Activated CD8-positive, alpha-beta memory T cell treated with anti-CD3 and anti-CD28 coated beads for 36 hours (primary cell): ENCODE results near the gene CSNK2A1. TPM values are rescaled to one million over a fixed set of nuclear protein-coding genes. Genes with fewer than 3 reads are reported as not detected.

Source experiments
- CTCF ChIA-PET: fragments of 350-600 bp; sonication (Branson Sonifier 250); formaldehyde crosslinking; loops from one replicate; lab custom pipeline; 2021; ENCODE audit warnings: antibody characterized with exemption; lab: Charles Lee
- POLR2A ChIA-PET: fragments of 350-600 bp; sonication (Branson Sonifier 250); formaldehyde crosslinking; loops from one replicate; lab custom pipeline; 2021; ENCODE audit warnings: antibody characterized with exemption; lab: Charles Lee
- total RNA-seq, 2 experiments: library from RNA; stranded (reverse); gene quantifications; one replicate each; pipeline ENCODE4 v1.2.3, GENCODE V29; 2021

Gene CSNK2A1
- total RNA-seq, 2 experiments from 2014 or later: 173 to 179 TPM

DNA sequence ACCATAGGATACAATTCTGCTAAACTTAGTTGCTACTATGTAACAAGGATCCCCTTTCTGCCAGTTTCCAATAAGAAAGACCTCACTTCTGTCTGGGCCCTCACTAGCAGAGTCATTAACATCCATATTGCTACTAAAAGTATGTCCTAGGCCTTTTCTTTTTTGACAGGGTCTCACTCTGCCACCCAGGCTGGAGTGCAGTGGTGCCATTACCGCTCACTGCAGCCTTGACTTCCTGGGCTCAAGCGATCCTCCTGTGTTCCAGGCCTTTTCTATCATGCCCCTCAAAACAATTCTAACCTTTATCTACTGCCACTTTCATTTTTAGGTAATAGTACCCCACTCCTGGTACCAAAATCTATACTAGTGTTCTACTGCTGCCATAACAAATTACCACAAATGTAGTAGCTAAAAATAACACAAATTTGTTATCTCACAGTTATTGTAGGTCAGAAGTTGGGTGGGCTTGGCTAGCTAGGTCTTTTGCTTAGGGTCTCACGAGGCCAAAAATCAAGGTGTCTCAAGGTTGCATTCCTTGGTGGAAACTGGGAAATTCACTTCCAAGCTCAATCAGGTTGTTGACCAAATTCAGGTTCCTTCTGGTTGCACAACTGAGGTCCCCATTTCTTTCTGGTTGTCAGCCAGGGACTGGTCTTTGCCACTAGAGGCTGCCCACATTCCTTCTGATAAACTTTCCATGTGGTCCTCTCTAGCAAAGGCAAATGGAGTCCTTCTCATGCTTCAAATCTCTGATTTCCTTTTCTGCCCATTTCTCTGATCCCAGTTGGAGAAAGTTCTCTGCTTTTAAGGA lies 3.0 kb downstream of the CSNK2A1 start:
- POLR2A ChIA-PET: interaction anchor here (0.5 kb wide), 1 partner anchor 51 kb away, joined by 3 read pairs; no protein-coding TSS in a partner anchor

DNA sequence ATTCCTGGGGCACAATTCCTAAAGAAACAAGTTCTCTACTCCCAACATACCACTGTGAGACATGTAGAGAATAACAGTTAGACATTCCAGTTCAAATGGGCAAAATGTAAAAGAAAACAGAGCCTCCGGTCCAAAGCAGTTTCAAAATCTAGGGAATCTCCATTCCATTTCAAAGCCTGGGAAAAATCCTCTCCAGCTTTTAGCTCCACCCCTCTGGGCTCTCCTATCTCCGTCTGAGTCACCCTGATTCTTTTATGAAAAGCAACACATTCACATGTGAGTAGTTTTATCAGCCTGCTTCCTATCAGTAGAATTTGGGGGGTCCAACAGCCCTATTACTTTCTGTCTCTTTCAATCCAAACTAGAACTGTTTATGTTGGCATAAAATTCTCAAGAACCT lies 3.7 kb downstream of the CSNK2A1 start:
- CTCF ChIA-PET: no interaction called here
- POLR2A ChIA-PET: no interaction called here

More for the DNA sequence above, 3.0 kb downstream of the CSNK2A1 start:
- CTCF ChIA-PET: interaction anchor here (0.6 kb wide), 1 partner anchor 82 kb away, joined by 3 read pairs; no protein-coding TSS in a partner anchor

DNA sequence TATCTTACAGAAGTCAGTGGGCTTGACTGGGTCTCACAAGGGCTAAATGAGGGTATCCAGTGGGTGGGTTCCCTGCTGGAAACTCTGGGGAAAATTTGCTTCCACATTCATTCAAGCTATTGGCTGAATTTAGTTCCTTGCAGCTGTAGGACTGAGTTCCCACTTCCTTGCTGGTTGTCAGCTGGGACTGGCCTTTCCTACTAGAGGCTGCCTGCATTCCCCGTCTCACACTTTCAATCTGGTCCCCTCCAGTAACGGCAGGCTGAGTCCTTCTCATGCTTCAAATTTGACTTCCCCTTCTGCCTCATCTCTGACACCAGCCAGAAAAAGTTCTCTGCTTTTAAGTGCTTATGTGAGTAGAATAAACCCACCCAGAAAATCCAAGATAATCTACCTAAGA lies 4.4 kb downstream of the CSNK2A1 start:
- ChIA-PET CTCF (no interaction called here), POLR2A (no interaction called here)

DNA sequence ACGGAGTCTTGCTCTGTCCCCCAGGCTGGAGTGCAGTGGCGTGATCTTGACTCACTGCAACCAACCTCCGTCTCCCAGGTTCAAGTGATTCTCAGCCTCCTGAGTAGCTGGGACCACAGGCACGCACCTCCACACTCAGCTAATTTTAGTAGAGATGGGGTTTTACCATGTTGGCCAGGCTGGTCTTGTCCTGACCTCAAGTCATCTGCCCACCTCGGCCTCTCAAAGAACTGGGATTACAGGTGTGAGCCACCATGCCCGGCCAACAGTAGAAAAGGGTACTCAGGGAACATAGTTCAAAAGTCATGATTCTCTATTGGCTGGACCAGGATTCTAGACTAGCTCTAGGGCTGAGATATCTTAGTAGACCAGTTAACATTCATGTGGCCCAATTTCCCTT lies 5.6 kb downstream of the CSNK2A1 start:
- CTCF ChIA-PET: no interaction called here
- POLR2A ChIA-PET: interaction anchor here (0.6 kb wide), 1 partner anchor 190 kb away, joined by 3 read pairs; no protein-coding TSS in a partner anchor

DNA sequence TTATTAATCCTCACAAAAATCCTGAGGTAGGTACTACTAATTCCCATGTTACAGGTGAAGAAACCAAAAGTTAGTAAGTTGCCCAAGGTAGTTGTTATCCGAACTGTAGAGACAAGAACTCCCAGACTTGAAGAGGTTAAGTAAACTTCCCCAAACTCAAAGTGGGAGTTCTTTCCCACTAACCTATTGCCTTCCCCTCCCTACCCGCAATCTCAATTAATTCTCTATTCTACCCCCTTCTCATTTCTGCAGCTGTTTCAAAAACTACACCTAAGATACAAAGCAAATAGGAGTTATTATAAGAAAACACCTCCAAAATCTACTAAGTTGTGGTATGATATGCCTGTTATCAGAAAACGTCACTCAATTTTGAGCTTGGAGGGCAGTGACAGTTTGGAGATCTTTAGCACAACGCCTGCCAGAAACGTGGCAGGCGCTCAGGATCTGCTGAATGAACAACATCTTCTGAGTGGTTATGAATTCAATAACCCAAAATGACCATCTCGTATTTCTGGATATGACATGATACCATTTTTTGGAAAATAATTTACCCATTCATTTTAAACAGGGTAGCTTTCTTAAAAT lies 7.1 kb downstream of the CSNK2A1 start:
- CTCF ChIA-PET: interaction anchor here (0.9 kb wide), 1 partner anchor 109 kb away, joined by 3 read pairs; no protein-coding TSS in a partner anchor
- POLR2A ChIA-PET: no interaction called here

DNA sequence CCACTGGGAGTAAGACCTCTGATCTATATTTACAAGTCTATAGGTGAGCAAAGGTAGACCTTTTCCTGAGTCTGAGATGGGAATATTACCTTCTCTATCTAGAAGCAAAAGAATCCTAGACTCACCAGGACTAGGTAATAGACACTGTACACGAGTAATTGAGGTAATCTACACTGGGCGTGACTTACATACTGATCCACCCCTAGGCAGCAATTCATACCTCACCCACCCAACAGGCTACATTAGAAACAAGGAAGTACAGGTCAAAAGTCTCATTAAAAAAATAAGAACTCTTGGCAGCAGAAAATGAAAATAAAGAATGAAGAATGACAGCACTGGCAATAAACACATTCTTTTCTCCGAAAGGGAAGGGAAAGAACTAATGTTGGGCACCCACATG lies 7.6 kb downstream of the CSNK2A1 start:
- ChIA-PET POLR2A (no interaction called here), CTCF (no interaction called here)

DNA sequence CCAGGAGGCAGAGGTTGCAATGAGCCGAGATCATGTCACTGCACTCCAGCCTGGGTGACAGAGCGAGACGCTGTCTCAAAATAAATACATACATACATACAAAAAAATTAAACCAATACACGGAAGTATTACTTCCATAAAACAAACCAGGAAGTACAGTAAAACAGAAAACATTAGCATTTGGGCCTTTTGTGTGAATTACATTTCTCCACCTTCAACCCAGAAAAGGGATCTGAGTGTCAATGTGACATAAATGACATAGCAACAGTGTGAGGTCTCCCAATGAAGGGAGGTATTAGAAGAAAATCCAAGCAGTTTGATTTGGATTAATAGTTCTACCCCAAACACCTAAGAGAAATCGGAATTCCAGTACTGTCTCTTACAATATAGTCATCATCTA lies 10.1 kb downstream of the CSNK2A1 start:
- CTCF ChIA-PET: no interaction called here
- POLR2A ChIA-PET: no interaction called here

DNA sequence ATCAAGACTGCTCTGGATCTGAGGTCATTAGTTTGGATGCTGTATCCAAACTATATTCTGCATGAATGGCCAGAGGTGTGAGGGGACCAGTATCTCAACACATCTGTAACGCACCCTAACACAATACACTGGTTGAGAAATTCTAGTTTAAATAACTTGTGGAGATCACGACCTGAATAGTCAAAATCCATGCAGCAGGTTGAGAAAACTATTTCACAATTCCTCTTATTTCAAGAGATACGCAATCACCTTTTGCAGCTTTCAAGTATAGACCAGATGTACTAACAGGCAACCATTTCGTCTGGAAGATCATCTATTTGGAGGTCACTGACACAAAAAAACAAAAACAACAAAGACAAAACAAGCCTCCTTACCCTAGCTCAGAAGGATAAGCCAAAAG lies 11.1 kb downstream of the CSNK2A1 start:
- POLR2A ChIA-PET: no interaction called here
- CTCF ChIA-PET: no interaction called here

DNA sequence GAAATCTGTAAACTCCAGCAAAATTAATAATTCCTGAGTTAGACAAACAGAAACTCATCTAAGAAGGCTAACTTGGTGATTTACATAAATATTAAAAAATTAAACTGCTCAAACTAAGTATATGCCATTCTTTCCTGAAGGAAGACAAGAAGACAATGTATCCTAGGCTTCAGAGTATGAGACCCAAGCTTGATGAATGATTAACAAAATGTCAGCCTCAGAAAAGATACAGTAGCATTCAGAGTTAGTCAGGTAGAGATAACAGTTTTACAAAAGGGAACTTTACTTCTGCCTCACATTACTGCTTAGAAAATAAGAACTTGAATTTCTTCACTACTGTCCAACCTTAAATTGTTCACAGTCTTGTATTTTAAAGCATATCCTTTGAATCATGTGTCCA lies 12.0 kb downstream of the CSNK2A1 start:
- ChIA-PET POLR2A (no interaction called here), CTCF (no interaction called here)

DNA sequence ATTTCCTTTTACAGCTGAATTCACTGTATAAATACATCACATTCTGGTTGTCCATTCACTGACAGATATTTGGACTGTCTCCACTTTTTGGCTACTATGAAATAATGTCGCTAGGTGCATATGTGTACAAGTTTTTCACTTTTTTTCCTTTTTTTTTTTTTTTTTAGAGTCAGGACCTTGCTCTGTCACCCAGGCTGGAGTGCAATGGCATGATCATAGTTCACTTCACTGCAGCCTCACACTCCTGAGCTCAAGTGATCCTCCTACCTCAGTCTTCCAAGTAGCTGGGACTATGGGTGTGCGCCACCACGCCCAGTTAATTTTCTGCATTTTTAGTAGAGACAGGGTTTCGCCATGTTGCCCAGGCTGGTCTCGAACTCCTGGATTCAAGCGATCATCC lies 13.3 kb downstream of the CSNK2A1 start:
- ChIA-PET POLR2A (interaction anchor here (0.6 kb wide), 1 partner anchor 12 kb away, joined by 3 read pairs; no protein-coding TSS in a partner anchor), CTCF (no interaction called here)

DNA sequence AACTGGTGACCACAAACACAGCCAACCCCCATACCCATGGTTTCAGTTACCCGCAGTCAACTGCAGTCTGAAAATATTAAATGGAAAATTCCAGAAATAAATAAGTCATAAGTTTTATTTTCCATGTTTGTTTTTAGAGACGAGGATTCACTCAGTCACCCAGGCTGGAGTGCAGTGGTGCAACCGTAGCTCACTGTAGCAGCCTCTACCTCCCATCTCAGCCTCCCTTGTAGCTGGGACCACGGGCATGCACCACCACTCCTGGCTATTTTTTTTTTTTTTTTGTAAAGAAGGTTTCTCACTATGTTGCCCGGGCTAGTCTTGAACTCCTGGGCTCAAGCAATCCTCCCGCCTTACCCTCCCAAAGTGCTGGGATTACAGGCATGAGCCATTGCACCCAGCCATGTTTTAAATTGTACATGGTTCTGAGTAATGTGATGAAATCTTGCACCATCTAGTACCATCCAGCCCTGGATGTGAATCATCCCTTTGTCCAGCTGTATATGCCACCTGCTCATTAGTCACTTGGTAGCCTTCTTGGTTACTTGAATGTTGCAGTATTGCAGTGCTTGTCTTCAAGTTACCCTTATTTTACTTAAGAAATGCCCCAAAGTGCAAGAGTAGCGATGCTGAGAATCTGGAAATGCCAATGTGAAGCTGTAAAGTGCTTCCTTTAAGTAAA lies 14.5 kb downstream of the CSNK2A1 start:
- POLR2A ChIA-PET: interaction anchor here (1.1 kb wide), 1 partner anchor 14 kb away, joined by 4 read pairs; no protein-coding TSS in a partner anchor

DNA sequence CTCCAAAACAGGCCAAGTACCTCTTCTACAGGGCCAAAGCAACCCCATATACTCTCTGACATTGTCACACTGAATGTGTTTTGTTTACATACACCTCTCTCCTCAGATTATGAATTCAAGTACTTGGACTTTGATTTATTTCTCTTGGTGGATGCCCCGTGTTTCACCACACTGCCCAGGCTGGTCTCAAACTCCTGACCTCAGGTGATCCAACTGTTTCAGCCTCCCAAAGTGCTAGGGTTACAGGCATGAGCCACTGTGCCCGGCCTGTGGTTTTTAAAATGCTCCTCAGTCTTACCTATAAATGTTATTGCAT lies 16.1 kb downstream of the CSNK2A1 start:
- POLR2A ChIA-PET: no interaction called here
- CTCF ChIA-PET: no interaction called here

More for the DNA sequence above, 14.5 kb downstream of the CSNK2A1 start:
- CTCF ChIA-PET: interaction anchor here (1.1 to 1.6 kb wide), 3 partner anchors 13 to 33 kb away, joined by 3 to 4 read pairs (median 3); no protein-coding TSS in a partner anchor

DNA sequence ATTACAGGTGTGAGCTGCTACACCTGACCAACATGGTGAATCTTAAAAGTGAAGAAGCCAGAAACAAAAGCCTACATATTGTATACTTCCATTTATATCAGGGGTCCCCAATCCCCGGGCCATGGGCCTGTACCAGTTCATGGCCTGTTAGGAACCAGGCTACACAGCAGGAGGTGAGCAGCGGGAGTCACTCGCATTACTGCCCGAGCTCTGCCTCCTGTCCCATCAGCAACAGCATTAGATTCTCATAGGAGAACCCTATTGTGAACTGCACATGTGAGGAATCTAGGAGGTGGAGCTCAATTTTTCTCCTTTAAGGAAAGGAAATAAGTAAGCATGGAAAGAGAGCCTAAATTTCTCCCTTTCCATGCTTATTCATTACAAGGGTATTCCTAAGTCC lies 21.7 kb downstream of the CSNK2A1 start:
- POLR2A ChIA-PET: no interaction called here
- CTCF ChIA-PET: no interaction called here

DNA sequence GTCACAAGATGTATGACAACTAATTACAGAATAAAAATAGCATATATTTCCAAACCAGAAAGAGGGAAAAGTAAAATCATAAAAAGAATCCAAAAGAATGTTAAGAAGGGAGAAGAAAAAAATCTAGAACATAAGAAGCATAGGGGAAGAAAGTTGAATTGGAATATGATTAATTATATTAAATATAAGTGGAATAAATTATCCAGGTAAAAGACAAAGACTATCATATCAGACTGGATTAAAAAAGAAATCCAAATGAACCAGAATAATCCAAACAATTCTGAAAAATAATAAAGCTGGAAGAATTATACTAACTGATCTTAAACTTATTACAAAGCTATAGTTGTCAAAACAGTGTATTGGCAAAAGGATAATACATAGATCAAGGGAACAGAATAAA lies 23.6 kb downstream of the CSNK2A1 start:
- POLR2A ChIA-PET: no interaction called here
- CTCF ChIA-PET: no interaction called here

DNA sequence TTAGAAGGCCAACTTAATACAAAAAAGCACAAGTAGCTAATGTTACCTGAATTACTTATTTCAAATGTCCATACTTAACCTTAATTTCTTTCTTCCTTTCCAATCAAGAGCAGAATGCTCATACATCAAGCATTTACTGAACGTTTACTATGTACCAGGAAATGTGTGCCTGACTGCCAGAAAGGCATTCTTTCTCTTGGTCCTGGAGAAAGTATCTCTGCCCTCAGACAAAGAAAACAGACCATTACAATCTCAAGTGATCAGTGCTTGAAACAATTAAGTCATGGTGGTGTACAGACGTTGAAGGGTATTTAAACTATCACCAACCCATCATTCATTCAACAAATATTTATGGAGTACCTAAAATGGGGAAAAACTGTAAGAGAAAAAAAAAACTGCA lies 26.4 kb downstream of the CSNK2A1 start:
- CTCF ChIA-PET: no interaction called here
- POLR2A ChIA-PET: no interaction called here

DNA sequence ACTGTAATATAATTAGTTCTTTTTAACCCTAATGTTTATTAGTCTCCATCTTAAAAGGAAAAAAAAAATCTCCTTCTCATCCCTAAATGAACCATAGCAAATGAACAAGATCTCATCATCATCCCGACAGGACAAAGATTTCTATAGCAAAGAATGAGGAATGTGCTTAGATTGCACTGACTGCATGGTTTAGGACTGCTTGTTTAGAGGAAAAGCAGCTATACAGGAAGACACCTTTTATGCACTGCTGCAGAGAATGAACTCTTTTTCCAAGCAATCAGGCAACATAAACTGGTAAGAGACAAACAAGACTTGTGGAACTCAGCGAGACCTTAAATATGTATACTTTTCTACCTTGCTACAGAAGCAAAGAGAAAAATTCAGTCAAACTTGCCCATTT lies 26.8 kb downstream of the CSNK2A1 start:
- ChIA-PET CTCF (no interaction called here), POLR2A (no interaction called here)

DNA sequence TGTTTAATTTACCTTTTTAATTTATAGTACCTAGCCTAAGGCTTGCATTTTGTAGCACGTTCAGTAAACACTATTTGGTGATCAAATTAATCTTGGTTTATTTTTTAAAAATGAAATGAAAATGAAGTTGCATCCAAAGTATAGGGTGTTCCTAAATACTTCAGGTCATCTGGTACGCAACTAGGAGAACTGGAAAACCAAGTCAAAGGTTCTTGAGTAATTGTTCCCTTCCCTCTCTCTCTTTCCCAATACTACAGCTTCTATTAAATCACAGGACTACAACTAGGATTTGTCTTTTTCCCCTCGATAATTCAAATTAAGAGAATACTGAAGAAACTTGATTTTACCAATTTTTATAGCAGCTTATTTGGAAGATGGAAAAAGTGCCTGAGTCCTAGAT lies 27.9 kb downstream of the CSNK2A1 start:
- ChIA-PET POLR2A (no interaction called here), CTCF (no interaction called here)

DNA sequence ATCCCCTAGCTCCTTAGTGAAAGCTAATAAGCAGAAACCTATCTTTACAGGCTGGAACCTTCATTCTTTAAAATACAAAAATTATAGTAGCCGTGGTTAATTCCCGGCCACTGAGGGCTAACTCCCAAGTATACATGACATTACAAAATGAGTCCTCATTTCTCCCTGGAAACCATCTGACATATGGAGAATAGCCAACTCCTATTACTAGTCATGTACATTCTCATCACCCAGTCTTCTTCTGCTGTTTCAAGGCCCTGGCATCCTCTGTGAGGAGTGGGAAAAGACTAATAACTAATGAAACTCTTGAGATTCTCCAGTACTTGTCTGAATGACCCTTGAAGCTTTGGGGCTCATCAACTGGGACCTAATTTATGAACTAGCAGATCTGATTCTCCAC lies 30.2 kb downstream of the CSNK2A1 start:
- ChIA-PET CTCF (no interaction called here), POLR2A (no interaction called here)

DNA sequence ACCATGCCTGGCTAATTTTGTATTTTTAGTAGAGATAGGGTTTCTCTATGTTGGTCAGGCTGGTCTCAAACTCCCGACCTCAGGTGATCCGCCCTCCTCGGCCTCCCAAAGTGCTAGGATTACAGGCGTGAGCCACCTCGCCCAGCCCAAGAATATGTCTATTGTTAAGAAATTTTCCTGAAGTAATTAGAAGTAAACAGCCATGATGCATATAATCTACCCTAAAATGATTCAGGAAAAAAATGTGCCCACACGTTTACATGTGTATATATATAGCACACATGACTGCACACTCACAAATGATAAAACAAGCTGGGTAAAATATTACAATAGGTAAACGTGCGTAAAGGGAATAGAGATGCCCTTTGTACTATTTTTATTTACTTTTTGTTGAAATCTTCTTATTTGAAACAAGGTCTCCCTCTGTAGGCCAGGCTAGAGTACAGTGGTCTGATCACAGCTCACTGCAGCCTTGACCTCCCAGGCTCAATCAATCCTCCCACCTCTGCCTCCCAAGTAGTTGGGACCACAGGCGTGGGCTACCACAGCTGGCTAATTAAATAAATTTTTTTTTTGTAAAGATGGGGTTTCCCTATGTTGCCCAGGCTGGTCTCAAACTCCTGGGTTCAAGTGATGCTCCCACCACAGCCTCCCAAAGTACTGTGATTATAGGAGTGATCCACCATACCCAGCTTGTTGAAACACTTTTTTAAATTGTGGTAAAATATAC lies 33.1 kb downstream of the CSNK2A1 start:
- POLR2A ChIA-PET: interaction anchor here (0.6 kb wide), 1 partner anchor 39 kb away, joined by 3 read pairs; no protein-coding TSS in a partner anchor
- CTCF ChIA-PET: interaction anchor here (1.2 to 1.5 kb wide), 2 partner anchors 18 to 135 kb away, joined by 3 read pairs; no protein-coding TSS in a partner anchor
